Measurements from ENCODE around the gene PARD3.

The PARD3 gene

DNA sequence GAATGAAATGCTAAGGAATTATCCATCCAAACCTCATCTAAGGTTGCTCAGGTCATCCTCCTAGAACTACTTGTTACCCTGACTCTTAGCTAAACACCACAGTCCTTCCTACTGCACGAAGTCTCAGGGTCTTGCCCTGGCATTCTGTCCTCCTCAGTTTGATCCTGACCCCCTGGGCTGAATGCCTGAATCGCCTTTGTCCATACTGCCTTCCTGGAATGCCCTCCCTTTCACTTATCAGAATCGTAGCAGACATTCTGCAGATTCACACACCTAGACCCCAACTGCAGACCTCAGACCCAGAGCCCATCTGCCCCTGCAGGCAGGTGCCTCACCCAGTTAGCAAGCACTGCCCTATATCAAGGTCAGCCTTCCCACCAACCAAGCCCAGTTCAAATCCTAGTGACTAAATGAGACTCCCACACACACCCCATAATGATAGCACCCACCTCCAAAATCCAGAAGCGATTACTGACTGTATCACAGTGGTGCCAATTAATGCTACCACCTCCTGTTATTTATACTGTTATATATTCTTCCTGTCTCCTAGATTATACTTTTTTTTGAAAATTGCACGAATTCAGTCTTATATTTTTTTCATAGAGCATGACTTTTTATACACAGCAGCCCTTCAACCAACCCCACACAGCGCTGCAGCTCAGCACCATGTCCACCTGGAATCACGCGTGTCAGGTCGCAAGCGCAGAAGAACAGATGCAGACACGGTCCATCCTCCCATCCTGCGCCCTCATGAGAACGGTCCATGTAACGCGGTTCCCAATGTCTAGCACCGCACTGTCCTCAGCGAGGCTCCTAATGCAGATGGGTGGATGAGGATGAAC lies 3.7 kb downstream of the PARD3 start:
- no peak for DNase-seq (ENCODE audit: low read depth)
- TF ChIP-seq, protein P1, sequence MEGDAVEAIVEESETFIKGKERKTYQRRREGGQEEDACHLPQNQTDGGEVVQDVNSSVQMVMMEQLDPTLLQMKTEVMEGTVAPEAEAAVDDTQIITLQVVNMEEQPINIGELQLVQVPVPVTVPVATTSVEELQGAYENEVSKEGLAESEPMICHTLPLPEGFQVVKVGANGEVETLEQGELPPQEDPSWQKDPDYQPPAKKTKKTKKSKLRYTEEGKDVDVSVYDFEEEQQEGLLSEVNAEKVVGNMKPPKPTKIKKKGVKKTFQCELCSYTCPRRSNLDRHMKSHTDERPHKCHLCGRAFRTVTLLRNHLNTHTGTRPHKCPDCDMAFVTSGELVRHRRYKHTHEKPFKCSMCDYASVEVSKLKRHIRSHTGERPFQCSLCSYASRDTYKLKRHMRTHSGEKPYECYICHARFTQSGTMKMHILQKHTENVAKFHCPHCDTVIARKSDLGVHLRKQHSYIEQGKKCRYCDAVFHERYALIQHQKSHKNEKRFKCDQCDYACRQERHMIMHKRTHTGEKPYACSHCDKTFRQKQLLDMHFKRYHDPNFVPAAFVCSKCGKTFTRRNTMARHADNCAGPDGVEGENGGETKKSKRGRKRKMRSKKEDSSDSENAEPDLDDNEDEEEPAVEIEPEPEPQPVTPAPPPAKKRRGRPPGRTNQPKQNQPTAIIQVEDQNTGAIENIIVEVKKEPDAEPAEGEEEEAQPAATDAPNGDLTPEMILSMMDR (IDR thresholded peaks at IDR 0.05; ENCODE audit: low read depth, low read length, missing control alignments), result no peak
- H3K4me3 ChIP-seq (ENCODE audit: low read depth, low read length), result no peak overlapping the region
- in situ Hi-C loops (cut with HindIII; ENCODE audit: low sequenced_read_pairs), result no loop called here

- DNase-seq (ENCODE audit: low read depth), result no peak
- in situ Hi-C loops (cut with HindIII; ENCODE audit: low sequenced_read_pairs), result no loop called here
Observed at GRCh38 chr10:34809796-34810195, 5.3 kb downstream of the PARD3 start.

GRCh38 chr10:34808801-34809745 lies 6.0 kb downstream of the PARD3 start:
- no peak for DNase-seq (ENCODE audit: low read depth)
- H3K4me3 ChIP-seq (ENCODE audit: low read depth, low read length), result peak overlapping the region; percentile 24
- in situ Hi-C loops (cut with HindIII; ENCODE audit: low sequenced_read_pairs), result no loop called here
- TF ChIP-seq, protein P1 (IDR thresholded peaks at IDR 0.05; ENCODE audit: low read depth, low read length, missing control alignments), result no peak

More at GRCh38 chr10:34809796-34810195, 5.3 kb downstream of the PARD3 start:
- TF ChIP-seq, protein P1 (IDR thresholded peaks at IDR 0.05; ENCODE audit: low read depth, low read length, missing control alignments), result no peak
- no peak overlapping the region for H3K4me3 ChIP-seq (ENCODE audit: low read depth, low read length)

DNA sequence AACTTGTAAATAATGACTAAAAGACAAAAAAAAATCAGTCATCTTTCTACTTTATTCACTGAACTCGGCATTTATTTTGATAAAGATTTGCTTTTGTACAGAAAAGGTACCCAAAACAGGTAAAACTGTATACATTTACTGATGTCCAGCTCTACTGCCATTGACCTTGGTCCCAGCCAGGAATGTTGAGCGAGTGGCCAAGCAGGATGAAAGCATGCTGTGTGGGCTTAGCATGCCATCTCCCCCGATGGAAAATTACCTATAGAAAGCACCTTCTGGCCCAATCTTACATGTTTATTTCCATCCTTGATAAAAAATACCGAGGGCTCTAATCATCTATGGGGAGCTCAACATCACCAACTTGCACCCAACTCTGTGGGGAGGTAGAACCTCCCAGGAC lies 6.8 kb downstream of the PARD3 start:
- TF ChIP-seq, protein P1 (IDR thresholded peaks at IDR 0.05; ENCODE audit: low read depth, low read length, missing control alignments), result no peak
- no peak for DNase-seq (ENCODE audit: low read depth)
- in situ Hi-C loops (cut with HindIII; ENCODE audit: low sequenced_read_pairs), result no loop called here

DNA sequence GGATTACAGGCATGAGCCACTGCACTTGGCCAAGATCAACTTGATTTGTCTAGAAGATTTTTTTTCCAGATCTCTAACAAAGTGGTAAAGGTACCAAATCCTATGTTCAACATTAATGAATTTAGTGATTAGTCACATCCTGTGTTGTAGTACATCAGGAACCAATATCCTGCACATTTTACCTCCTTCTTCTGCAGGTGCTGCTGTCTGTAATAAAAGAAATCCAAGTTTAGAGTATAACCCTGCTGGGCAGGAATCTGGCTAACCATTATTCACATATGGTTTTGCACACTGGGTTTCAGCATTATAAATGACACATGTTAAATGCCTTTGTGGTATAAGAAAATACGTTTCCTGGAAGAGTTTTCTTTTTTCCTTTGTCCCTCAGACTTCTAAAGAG lies 10.8 kb downstream of the PARD3 start:
- H3K4me3 ChIP-seq (ENCODE audit: low read depth, low read length), result no peak overlapping the region
- TF ChIP-seq, protein P1 (IDR thresholded peaks at IDR 0.05; ENCODE audit: low read depth, low read length, missing control alignments), result no peak
- peak; percentile 70 for DNase-seq (ENCODE audit: low read depth)
- in situ Hi-C loops (cut with HindIII; ENCODE audit: low sequenced_read_pairs), result no loop called here

More for the DNA sequence above, 6.8 kb downstream of the PARD3 start:
- no peak overlapping the region for H3K4me3 ChIP-seq (ENCODE audit: low read depth, low read length)

DNA sequence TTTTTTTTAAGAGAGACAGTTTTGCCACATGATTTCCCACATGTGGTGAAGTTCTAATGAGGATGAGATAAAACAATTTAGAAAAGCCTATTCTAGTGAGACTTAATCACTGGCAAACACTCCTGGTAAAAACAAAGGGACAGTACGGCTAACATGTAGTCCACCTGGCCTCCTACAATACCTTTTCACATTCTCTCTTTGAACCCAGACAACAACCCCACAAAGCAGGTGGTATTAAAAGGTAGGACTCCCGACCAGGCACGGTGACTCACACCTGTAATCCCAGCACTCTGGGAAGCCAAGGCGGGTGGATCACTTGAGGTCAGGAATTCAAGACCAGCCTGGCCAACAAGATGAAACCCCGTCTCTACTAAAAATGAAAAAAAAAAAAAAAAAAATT lies 12.4 kb downstream of the PARD3 start:
- in situ Hi-C loops (cut with HindIII; ENCODE audit: low sequenced_read_pairs), result no loop called here
- H3K4me3 ChIP-seq (ENCODE audit: low read depth, low read length), result no peak overlapping the region
- TF ChIP-seq, protein P1 (IDR thresholded peaks at IDR 0.05; ENCODE audit: low read depth, low read length, missing control alignments), result no peak
- DNase-seq (ENCODE audit: low read depth), result no peak
